CD4-positive, alpha-beta T cell (primary cell): ENCODE measurements around the gene DHPS. TPM values are rescaled to one million over a fixed set of nuclear protein-coding genes. Genes with fewer than 3 reads are reported as not detected.
"Not testable (repeated sequence)": the region's sequence is repeated elsewhere in the genome, so short reads cannot be mapped to it uniquely, and the experiment has no call there.

Experiments used
- ATAC-seq: fragments of 200-7000 bp; cut with Tn5 transposase; one replicate; pipeline ENCODE4 v1.10.0; 2022; ENCODE audit warnings: mild to moderate bottlenecking; ENCODE audit not compliant: poor library complexity
- CTCF ChIA-PET: fragments of 350-600 bp; sonication (Branson Sonifier 250); formaldehyde crosslinking; loops from one replicate; lab custom pipeline; 2021; ENCODE audit warnings: antibody characterized with exemption, inconsistent platforms; lab: Charles Lee
- POLR2A ChIA-PET: fragments of 350-600 bp; sonication (Branson Sonifier 250); formaldehyde crosslinking; loops from one replicate; lab custom pipeline; 2021; ENCODE audit warnings: antibody characterized with exemption, inconsistent platforms; lab: Charles Lee
- DNase-seq, 14 experiments: peaks; one replicate each; pipeline ENCODE4 v3.0.0-alpha.2; 2013 to 2020; ENCODE audit warnings: mixed read lengths in 2 of 14
- H3K27ac ChIP-seq, 2 donors: one replicate each; pipeline versions ENCODE4 v1.5.1 to v1.7.0; 2013; ENCODE audit warnings: low read length in 2 of 2, low read depth in 1 of 2, mild to moderate bottlenecking in 1 of 2
- H3K27me3 ChIP-seq, 2 experiments: 1 replicate in 1 of 2; 2 replicates in 1 of 2; pipeline versions ENCODE4 v1.6.1 to v1.7.0; 2013; ENCODE audit warnings: low read length in 2 of 2, control low read depth in 1 of 2, mild to moderate bottlenecking in 1 of 2, moderate library complexity in 1 of 2; ENCODE audit not compliant: insufficient read depth in 2 of 2, control insufficient read depth in 1 of 2
- H3K36me3 ChIP-seq: one replicate; pipeline ENCODE4 v1.6.1; 2013; ENCODE audit warnings: low read length, control low read depth; ENCODE audit not compliant: insufficient read depth
- H3K4me1 ChIP-seq: one replicate; pipeline ENCODE4 v1.6.1; 2013; ENCODE audit warnings: low read length, control low read depth; ENCODE audit not compliant: insufficient read depth
- H3K4me3 ChIP-seq: one replicate; pipeline ENCODE4 v1.5.1; 2013; ENCODE audit warnings: mild to moderate bottlenecking, low read length, moderate library complexity
- H3K9me3 ChIP-seq, 2 experiments: 1 replicate in 1 of 2; 2 replicates in 1 of 2; pipeline versions ENCODE4 v1.6.1 to v1.7.0; 2013; ENCODE audit warnings: low read length in 2 of 2, mild to moderate bottlenecking in 2 of 2, control low read depth in 1 of 2, moderate library complexity in 1 of 2; ENCODE audit not compliant: control insufficient read depth in 1 of 2, insufficient read depth in 1 of 2
- H3K27ac Mint-ChIP-seq: one replicate; pipeline ENCODE4 v1.8.0; 2020; ENCODE audit warnings: mixed read lengths
- H3K27me3 Mint-ChIP-seq: one replicate; pipeline ENCODE4 v1.8.0; 2021; ENCODE audit warnings: mixed read lengths
- H3K36me3 Mint-ChIP-seq: one replicate; pipeline ENCODE4 v1.8.0; 2021; ENCODE audit warnings: low read depth, mixed read lengths
- H3K4me1 Mint-ChIP-seq: one replicate; pipeline ENCODE4 v1.8.0; 2021; ENCODE audit warnings: low read depth, mixed read lengths
- H3K4me3 Mint-ChIP-seq: one replicate; pipeline ENCODE4 v1.8.0; 2020; ENCODE audit warnings: mild to moderate bottlenecking, mixed read lengths
- H3K9me3 Mint-ChIP-seq: one replicate; pipeline ENCODE4 v1.8.0; 2020; ENCODE audit warnings: mixed read lengths
- intact Hi-C, 2 experiments: fragments of 100-400 bp; cut with DNase I in 1 of 2; cut with micrococcal nuclease in 1 of 2; formaldehyde crosslinking; loops; one replicate each; pipeline versions ENCODE4 v1.15.1 to v1.9.0; 2023 to 2025; cut with DNase I, micrococcal nuclease
- total RNA-seq, 174 experiments: library from RNA in 2 of 174; stranded (reverse) in 2 of 174; gene quantifications; one replicate each; pipeline ENCODE4 v1.2.3 and lab custom pipeline; 2021 to 2026
- TF ChIP-seq, protein P1 (sequence below): fragments of 200-600 bp; IDR thresholded peaks from one replicate; pipeline ENCODE4 v1.8.0; 2022; ENCODE audit warnings: antibody characterized with exemption, mild to moderate bottlenecking

The DHPS gene
- total RNA-seq, 2 experiments from 2014 or later: 112 to 113 TPM

- intact Hi-C loops: no loop called here
- ChIA-PET POLR2A (no interaction called here), CTCF (no interaction called here)
- DNase-seq (no peak), ATAC-seq (no peak)
- no peaks in the 10 kb centered on the region for H3K9me3 Mint-ChIP-seq
- Histone ChIP-seq H3K27me3 (no peaks in the 10 kb centered on the region), H3K4me1 (no peaks in the 10 kb centered on the region), H3K27ac (no peak overlapping the region), H3K36me3 (peaks cover 9% of the 10 kb centered on the region), H3K4me3 (no peak overlapping the region), H3K9me3 (no peaks in the 10 kb centered on the region)
- H3K4me3 Mint-ChIP-seq: no peak overlapping the region
- peaks cover 26% of the 10 kb centered on the region for H3K36me3 Mint-ChIP-seq
- no peaks in the 10 kb centered on the region for H3K27me3 Mint-ChIP-seq
- TF ChIP-seq, protein P1, sequence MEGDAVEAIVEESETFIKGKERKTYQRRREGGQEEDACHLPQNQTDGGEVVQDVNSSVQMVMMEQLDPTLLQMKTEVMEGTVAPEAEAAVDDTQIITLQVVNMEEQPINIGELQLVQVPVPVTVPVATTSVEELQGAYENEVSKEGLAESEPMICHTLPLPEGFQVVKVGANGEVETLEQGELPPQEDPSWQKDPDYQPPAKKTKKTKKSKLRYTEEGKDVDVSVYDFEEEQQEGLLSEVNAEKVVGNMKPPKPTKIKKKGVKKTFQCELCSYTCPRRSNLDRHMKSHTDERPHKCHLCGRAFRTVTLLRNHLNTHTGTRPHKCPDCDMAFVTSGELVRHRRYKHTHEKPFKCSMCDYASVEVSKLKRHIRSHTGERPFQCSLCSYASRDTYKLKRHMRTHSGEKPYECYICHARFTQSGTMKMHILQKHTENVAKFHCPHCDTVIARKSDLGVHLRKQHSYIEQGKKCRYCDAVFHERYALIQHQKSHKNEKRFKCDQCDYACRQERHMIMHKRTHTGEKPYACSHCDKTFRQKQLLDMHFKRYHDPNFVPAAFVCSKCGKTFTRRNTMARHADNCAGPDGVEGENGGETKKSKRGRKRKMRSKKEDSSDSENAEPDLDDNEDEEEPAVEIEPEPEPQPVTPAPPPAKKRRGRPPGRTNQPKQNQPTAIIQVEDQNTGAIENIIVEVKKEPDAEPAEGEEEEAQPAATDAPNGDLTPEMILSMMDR: no peak
- no peak overlapping the region for H3K27ac Mint-ChIP-seq
- no peaks in the 10 kb centered on the region for H3K4me1 Mint-ChIP-seq
These were observed 35.1 kb downstream of the DHPS start for GRCh38 chr19:12646551-12646950.

DNA sequence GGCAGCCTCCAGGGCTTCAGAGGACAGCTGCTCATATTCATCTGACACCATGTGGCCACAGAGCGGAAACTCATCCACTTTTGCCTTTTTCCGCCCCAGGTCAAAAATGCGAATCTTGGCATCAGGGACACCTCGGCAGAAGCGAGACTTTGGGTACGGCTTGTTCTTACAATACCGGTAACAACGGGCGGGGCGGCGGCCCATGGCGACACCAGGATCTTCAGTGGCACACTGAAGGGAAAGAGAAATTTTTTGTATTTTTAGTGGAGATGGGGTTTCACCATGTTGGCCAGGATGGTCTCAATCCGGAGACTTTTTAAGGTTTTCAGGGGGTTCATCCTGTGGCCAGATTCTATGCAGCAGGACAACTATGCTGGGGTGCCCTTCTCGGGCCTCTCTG, 38.0 kb downstream of the DHPS start:
- ATAC-seq, intact Hi-C loops, H3K27ac Mint-ChIP-seq, H3K9me3 Mint-ChIP-seq, H3K9me3 ChIP-seq, H3K27me3 Mint-ChIP-seq, DNase-seq, H3K4me3 ChIP-seq, H3K4me3 Mint-ChIP-seq, H3K4me1 Mint-ChIP-seq, H3K27ac ChIP-seq, H3K36me3 ChIP-seq, H3K27me3 ChIP-seq, CTCF ChIA-PET, POLR2A ChIA-PET: not testable (repeated sequence)
- peaks cover 13% of the 10 kb centered on the region for H3K4me1 ChIP-seq
- peaks cover 19% of the 10 kb centered on the region for H3K36me3 Mint-ChIP-seq

DNA sequence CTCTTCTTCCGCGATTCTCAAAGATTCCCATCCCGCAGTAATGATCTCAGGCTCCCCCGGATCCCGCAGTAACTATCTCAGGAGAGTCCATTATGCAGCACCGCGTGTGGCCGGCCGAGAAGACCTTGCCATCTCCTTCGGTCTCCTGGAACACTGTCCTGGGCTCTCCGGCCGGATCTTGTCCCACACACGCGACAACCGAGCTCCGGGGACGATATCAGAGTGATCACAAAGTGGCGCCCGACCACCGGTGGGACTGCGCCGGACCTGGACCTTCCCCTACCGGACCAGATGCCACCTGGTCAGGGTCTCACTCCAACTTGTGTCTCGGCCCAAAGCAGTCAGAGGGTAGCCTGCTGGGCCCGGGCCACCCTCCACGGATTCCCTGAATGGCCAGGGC, 39.2 kb downstream of the DHPS start:
- CTCF ChIA-PET: no interaction called here

More for the DNA sequence above, 39.2 kb downstream of the DHPS start:
- no peaks in the 10 kb centered on the region for H3K9me3 ChIP-seq
- H3K4me3 ChIP-seq: no peak overlapping the region
- Mint-ChIP-seq H3K4me1 (peaks cover 9% of the 10 kb centered on the region), H3K4me3 (no peak overlapping the region), H3K27me3 (no peaks in the 10 kb centered on the region), H3K36me3 (peaks cover 19% of the 10 kb centered on the region), H3K9me3 (no peaks in the 10 kb centered on the region), H3K27ac (no peak overlapping the region)
- H3K27ac ChIP-seq: no peak overlapping the region
- TF ChIP-seq, protein P1: no peak
- DNase-seq (no peak), ATAC-seq (no peak)
- peaks cover 13% of the 10 kb centered on the region for H3K4me1 ChIP-seq
- intact Hi-C loops: no loop called here
- no peaks in the 10 kb centered on the region for H3K27me3 ChIP-seq
- POLR2A ChIA-PET: no interaction called here
- H3K36me3 ChIP-seq: peaks cover 6% of the 10 kb centered on the region
